Erythroblast (primary cell): ENCODE results near the gene CDC27.

ENCODE experiments used
- GATA1 ChIP-seq: IDR thresholded peaks from 2 replicates; pipeline ENCODE4 v1.6.1; 2011; ENCODE audit warnings: low read depth, mild to moderate bottlenecking, control low read depth, low read length, moderate library complexity
- POLR2A ChIP-seq: IDR thresholded peaks from 2 replicates; pipeline ENCODE4 v1.6.1; 2011; ENCODE audit warnings: mild to moderate bottlenecking, low read length

DNA sequence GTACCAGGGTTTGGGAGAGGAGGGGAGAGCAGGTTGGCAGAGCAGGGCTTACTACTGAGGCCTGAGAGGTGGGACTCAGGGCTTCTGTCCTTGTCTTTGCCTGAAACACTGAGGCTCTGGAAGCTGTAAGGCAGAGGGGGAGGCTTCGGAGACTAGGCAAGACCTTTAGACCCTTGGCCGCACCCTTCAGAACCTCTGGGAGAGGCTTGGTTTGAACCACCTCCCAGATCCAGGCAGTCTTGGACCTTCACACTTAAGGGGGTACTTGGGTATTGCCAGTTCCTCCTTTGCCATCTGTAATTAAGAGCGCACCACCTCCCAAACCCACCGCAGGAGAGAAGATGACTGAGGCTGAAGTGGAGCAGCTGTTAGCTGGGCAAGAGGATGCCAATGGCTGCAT, 33.0 kb upstream of the CDC27 start:
- TF ChIP-seq POLR2A (no peak), GATA1 (no peak)
